GM19372 (cell line): ENCODE results near the gene KRTAP22-1.

Experiments
- ATAC-seq: cut with Tn5 transposase; IDR thresholded peaks from one replicate; pipeline ENCODE4 v1.9.1; 2021; ENCODE audit warnings: mild to moderate bottlenecking, low read depth, moderate library complexity; ENCODE audit not compliant: unreplicated experiment

KRTAP22-1 gene

GRCh38 chr21:30623362-30623761 lies 22.5 kb downstream of the KRTAP22-1 start:
- no peak for ATAC-seq

GRCh38 chr21:30625449-30626165 lies 24.7 kb downstream of the KRTAP22-1 start:
- ATAC-seq: no peak

- ATAC-seq: no peak
Measured at GRCh38 chr21:30628109-30628508, 27.2 kb downstream of the KRTAP22-1 start.

GRCh38 chr21:30629200-30629599 lies 28.3 kb downstream of the KRTAP22-1 start:
- no peak for ATAC-seq

- no peak for ATAC-seq
Measured at GRCh38 chr21:30634906-30635305, 34.0 kb downstream of the KRTAP22-1 start, which contains the start of gene KRTAP20-2. Gene KRTAP20-2, plus strand, starts transcription at chr21:30635206. Its CDS starts 58 bp downstream, at chr21:30635264.

GRCh38 chr21:30638686-30639085 lies 37.8 kb downstream of the KRTAP22-1 start:
- no peak for ATAC-seq

GRCh38 chr21:30642564-30642963 lies 41.7 kb downstream of the KRTAP22-1 start, which contains the start of gene KRTAP20-3:
Gene KRTAP20-3, plus strand, starts transcription at chr21:30642864.
- no peak for ATAC-seq

GRCh38 chr21:30646904-30647414 lies 46.1 kb downstream of the KRTAP22-1 start:
- no peak for ATAC-seq
